GM11168 (cell line): ENCODE results near the gene CCNB3.
"Not testable (repeated sequence)": the region's sequence is repeated elsewhere in the genome, so short reads cannot be mapped to it uniquely, and the experiment has no call there.

ENCODE experiments used
- in situ Hi-C: fragments of 300-500 bp; cut with MboI; formaldehyde crosslinking; loops from one replicate; pipeline ENCODE4 v1.12.0; 2022; ENCODE audit warnings: low sequenced_read_pairs; ENCODE audit not compliant: unreplicated experiment

Gene CCNB3

DNA sequence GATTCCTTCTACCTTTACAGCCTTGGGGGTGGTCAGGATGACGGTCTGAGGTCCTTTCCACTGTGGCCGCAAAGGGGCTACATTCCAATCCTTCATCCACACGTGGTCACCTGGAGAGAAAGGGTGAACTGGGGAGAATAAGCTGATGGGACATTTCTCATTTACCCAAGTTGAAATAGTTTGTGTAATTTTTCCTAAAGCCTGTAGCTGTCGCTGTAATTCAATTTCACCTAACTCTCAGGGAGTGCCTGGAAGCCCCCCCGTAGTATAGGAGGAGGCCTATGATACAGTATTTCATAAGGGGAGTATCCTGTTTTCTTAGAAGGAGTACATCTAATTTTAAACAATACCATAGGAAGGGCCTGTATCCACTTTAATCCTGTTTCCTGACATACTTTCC, 128.1 kb downstream of the CCNB3 start:
- in situ Hi-C loops: not testable (repeated sequence)

DNA sequence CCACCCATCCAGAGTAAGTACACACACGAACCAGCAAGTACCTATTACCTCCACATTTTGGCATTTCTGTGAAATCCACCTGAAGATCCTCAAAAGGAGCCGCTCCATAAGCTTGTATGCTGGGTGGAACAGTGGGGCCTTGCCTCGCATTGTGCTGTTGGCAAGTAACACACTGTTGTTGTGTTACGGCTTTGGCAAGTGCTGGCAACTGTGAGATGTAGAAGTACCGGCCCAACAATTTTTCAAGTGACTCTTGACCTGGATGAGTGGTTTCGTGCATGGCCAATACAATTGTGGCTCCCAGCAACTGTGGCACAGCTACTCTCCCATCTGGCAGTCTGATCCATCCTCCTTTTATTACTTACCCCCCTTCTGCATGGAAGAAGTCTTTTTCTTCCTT, 128.7 kb downstream of the CCNB3 start:
- in situ Hi-C loops: no loop called here

DNA sequence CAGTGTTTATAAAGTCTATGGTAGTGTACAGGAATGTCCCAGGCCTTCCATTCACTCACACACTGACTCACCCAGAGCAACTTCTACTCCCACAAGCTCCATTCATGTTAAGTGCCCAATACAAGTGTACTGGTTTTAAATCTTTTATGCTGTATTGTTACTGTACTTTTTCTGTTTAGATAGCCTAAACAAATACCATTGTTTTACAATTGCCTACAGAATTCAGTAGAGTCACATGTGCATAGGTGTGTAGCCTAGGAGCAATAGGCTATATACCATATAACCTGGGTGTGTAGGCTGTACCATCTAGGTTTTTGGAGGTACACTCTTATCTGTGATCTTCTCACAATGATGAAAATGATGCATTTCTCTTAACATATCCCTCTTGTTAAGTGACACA, 139.4 kb downstream of the CCNB3 start:
- in situ Hi-C loops: no loop called here

- in situ Hi-C loops: no loop called here
Observed at GRCh38 chrX:50372966-50373365, 168.4 kb downstream of the CCNB3 start.

GRCh38 chrX:50375481-50376267, 171.1 kb downstream of the CCNB3 start:
- in situ Hi-C loops: no loop called here

GRCh38 chrX:50381729-50382415, 177.3 kb downstream of the CCNB3 start:
- in situ Hi-C loops: no loop called here

- in situ Hi-C loops: no loop called here
Observed at GRCh38 chrX:50386520-50386919, 182.0 kb downstream of the CCNB3 start.

GRCh38 chrX:50393902-50394301, 189.3 kb downstream of the CCNB3 start:
- in situ Hi-C loops: no loop called here
